DMS153 (cell line): ENCODE results near the gene ANKRD13B.

Experiments
- DNase-seq: peaks from one replicate; lab custom pipeline; 2025; lab: John Stamatoyannopoulos, UW

Gene ANKRD13B

GRCh38 chr17:29581583-29582253 lies 11.2 kb upstream of the ANKRD13B start:
- no peak for DNase-seq

- DNase-seq = no peak
Measured at GRCh38 chr17:29582254-29582765, 10.6 kb upstream of the ANKRD13B start.

GRCh38 chr17:29582772-29583171 lies 10.2 kb upstream of the ANKRD13B start:
- no peak for DNase-seq

GRCh38 chr17:29583324-29584248 lies 9.3 kb upstream of the ANKRD13B start:
- no peak for DNase-seq

- DNase-seq = no peak
Measured at GRCh38 chr17:29584452-29585079, 8.4 kb upstream of the ANKRD13B start.

- no peak for DNase-seq
Measured at GRCh38 chr17:29585080-29585751, 7.7 kb upstream of the ANKRD13B start.

GRCh38 chr17:29586676-29587469 lies 6.1 kb upstream of the ANKRD13B start:
- no peak for DNase-seq

- no peak for DNase-seq
Measured at GRCh38 chr17:29587591-29587990, 5.3 kb upstream of the ANKRD13B start.

GRCh38 chr17:29588017-29588561 lies 4.8 kb upstream of the ANKRD13B start:
- DNase-seq = no peak

GRCh38 chr17:29588562-29589411 lies 4.1 kb upstream of the ANKRD13B start:
- DNase-seq = no peak

- DNase-seq = peak; percentile 79
Measured at GRCh38 chr17:29589524-29590410, 3.2 kb upstream of the ANKRD13B start, which contains the start of gene GIT1. Gene GIT1, minus strand, starts transcription at chr17:29589648. Its CDS starts 270 bp downstream, at chr17:29589378.

GRCh38 chr17:29590411-29591145 lies 2.4 kb upstream of the ANKRD13B start:
- no peak for DNase-seq

- peak; percentile 70 for DNase-seq
Measured at GRCh38 chr17:29591146-29591736, 1.7 kb upstream of the ANKRD13B start.

- DNase-seq = peak; percentile 89
Measured at GRCh38 chr17:29591737-29592608, 959 bp upstream of the ANKRD13B start.

- DNase-seq = no peak
Measured at GRCh38 chr17:29593591-29594518, 923 bp downstream of the ANKRD13B start.
